ENCODE data around the gene LDLRAD4.

LDLRAD4 gene

GRCh38 chr18:13226533-13227144 lies 8.1 kb downstream of the LDLRAD4 start:
- Histone ChIP-seq H3K36me3 (ENCODE audit: insufficient read depth, low read length) (no peaks in the 10 kb centered on the region), H3K9ac (ENCODE audit: insufficient read length) (no peak overlapping the region), H3K27ac (no peak overlapping the region), H3K4me3 (no peak overlapping the region), H3K9me3 (ENCODE audit: low read depth, low read length) (no peaks in the 10 kb centered on the region)
- TF ChIP-seq POLR2AphosphoS5 (IDR thresholded peaks at IDR 0.05; ENCODE audit: borderline replicate concordance, low read depth, low read length) (no peak), FOXP2 (optimal IDR thresholded peaks at IDR 0.05; ENCODE audit: control extremely low read depth, extremely low read length, insufficient read depth) (no peak), EZH2 (IDR thresholded peaks at IDR 0.05) (no peak)
- no peak for DNase-seq (ENCODE audit: low read depth, low spot score)

GRCh38 chr18:13227910-13228309 lies 9.3 kb downstream of the LDLRAD4 start:
- no peaks in the 10 kb centered on the region for H3K36me3 ChIP-seq (ENCODE audit: insufficient read depth, low read length)
- TF ChIP-seq FOXP2 (optimal IDR thresholded peaks at IDR 0.05; ENCODE audit: control extremely low read depth, extremely low read length, insufficient read depth), result no peak
- no peak for TF ChIP-seq POLR2AphosphoS5 (IDR thresholded peaks at IDR 0.05; ENCODE audit: borderline replicate concordance, low read depth, low read length)
- TF ChIP-seq EZH2 (IDR thresholded peaks at IDR 0.05), result no peak
- H3K27ac ChIP-seq, result no peak overlapping the region
- DNase-seq (ENCODE audit: low read depth, low spot score), result no peak
- no peak overlapping the region for H3K4me3 ChIP-seq
- H3K9me3 ChIP-seq (ENCODE audit: low read depth, low read length), result no peaks in the 10 kb centered on the region
- no peak overlapping the region for H3K9ac ChIP-seq (ENCODE audit: insufficient read length)

- no peak for DNase-seq (ENCODE audit: low read depth, low spot score)
- H3K9me3 ChIP-seq (ENCODE audit: low read depth, low read length), result no peaks in the 10 kb centered on the region
- no peak overlapping the region for H3K9ac ChIP-seq (ENCODE audit: insufficient read length)
- H3K27ac ChIP-seq, result no peak overlapping the region
- H3K36me3 ChIP-seq (ENCODE audit: insufficient read depth, low read length), result no peaks in the 10 kb centered on the region
- H3K4me3 ChIP-seq, result no peak overlapping the region
- TF ChIP-seq POLR2AphosphoS5 (IDR thresholded peaks at IDR 0.05; ENCODE audit: borderline replicate concordance, low read depth, low read length) (no peak), EZH2 (IDR thresholded peaks at IDR 0.05) (no peak), FOXP2 (optimal IDR thresholded peaks at IDR 0.05; ENCODE audit: control extremely low read depth, extremely low read length, insufficient read depth) (no peak)
These were observed 10.6 kb downstream of the LDLRAD4 start for GRCh38 chr18:13229001-13229671.

DNA sequence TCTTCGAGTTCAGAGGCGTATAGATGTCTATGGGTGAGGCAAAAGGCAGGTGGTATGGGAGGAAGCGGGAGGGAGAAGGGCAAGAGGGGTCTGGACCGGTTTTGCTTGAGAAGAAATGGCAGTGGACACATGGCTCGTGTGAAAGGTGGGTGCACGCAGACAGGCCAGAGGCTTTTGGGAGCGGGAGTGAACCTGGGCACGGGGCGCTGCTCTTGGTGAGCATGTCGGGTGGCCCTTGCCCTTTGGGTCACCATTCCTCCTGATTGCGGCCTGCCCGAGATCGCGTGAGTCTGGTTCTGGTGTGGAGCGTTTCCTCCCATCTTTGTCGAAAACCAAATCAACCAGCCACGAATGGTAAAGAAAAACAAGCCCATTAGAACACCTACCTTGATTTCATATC lies 12.6 kb downstream of the LDLRAD4 start:
- Histone ChIP-seq H3K27ac (no peak overlapping the region), H3K4me3 (no peak overlapping the region), H3K9me3 (ENCODE audit: low read depth, low read length) (no peaks in the 10 kb centered on the region), H3K36me3 (ENCODE audit: insufficient read depth, low read length) (no peaks in the 10 kb centered on the region), H3K9ac (ENCODE audit: insufficient read length) (no peak overlapping the region)
- no peak for TF ChIP-seq EZH2 (IDR thresholded peaks at IDR 0.05)
- no peak for TF ChIP-seq FOXP2 (optimal IDR thresholded peaks at IDR 0.05; ENCODE audit: control extremely low read depth, extremely low read length, insufficient read depth)
- no peak for TF ChIP-seq POLR2AphosphoS5 (IDR thresholded peaks at IDR 0.05; ENCODE audit: borderline replicate concordance, low read depth, low read length)
- no peak for DNase-seq (ENCODE audit: low read depth, low spot score)

GRCh38 chr18:13232086-13232917 lies 13.7 kb downstream of the LDLRAD4 start:
- no peak overlapping the region for H3K9ac ChIP-seq (ENCODE audit: insufficient read length)
- DNase-seq (ENCODE audit: low read depth, low spot score), result no peak
- H3K9me3 ChIP-seq (ENCODE audit: low read depth, low read length), result no peaks in the 10 kb centered on the region
- no peak overlapping the region for H3K27ac ChIP-seq
- H3K36me3 ChIP-seq (ENCODE audit: insufficient read depth, low read length), result no peaks in the 10 kb centered on the region
- no peak overlapping the region for H3K4me3 ChIP-seq
- no peak for TF ChIP-seq FOXP2 (optimal IDR thresholded peaks at IDR 0.05; ENCODE audit: control extremely low read depth, extremely low read length, insufficient read depth)
- no peak for TF ChIP-seq EZH2 (IDR thresholded peaks at IDR 0.05)
- TF ChIP-seq POLR2AphosphoS5 (IDR thresholded peaks at IDR 0.05; ENCODE audit: borderline replicate concordance, low read depth, low read length), result no peak

DNA sequence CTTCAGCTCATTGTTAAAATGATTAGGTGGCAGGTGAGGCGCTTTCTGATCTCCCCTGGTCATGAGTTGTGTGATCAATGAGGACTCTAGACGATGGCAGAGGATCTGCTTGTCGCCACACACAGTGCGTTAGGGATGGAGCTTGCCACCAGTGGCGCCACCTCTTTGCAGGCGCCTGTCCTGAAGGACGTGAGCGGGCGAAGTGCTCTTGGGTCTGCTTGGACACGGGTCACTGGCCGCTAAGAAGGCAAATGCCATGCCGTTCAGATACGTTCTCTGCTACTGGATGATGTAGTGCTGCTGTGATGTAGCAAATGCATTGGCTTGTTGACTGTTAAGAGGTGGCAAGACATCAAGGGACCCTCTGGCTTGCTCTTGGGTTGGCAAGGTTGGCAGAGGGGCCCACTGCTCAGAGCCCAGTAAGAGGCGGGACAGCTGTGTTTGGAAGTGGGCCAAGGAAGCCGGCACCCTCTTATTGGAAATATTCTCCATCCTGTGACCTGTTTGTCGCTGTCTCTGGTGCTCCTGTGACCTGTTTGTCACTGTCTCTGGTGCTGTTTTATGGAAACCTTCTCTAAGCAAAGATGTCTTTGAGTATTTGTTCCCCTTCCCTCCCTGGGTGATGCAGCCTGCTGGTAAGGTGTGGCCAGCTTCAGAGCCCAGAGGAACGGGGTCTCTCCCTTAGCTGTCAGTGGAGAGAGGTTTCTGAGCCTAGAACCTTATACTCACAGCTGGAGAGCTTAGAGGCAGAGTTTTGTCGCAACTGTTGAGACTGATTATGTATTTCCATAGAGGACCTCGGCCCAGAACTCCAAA lies 14.6 kb downstream of the LDLRAD4 start:
- no peak overlapping the region for H3K9ac ChIP-seq (ENCODE audit: insufficient read length)
- no peak for DNase-seq (ENCODE audit: low read depth, low spot score)
- no peak overlapping the region for H3K4me3 ChIP-seq
- no peaks in the 10 kb centered on the region for H3K9me3 ChIP-seq (ENCODE audit: low read depth, low read length)
- TF ChIP-seq FOXP2 (optimal IDR thresholded peaks at IDR 0.05; ENCODE audit: control extremely low read depth, extremely low read length, insufficient read depth) (no peak), POLR2AphosphoS5 (IDR thresholded peaks at IDR 0.05; ENCODE audit: borderline replicate concordance, low read depth, low read length) (no peak), EZH2 (IDR thresholded peaks at IDR 0.05) (no peak)
- no peaks in the 10 kb centered on the region for H3K36me3 ChIP-seq (ENCODE audit: insufficient read depth, low read length)
- H3K27ac ChIP-seq, result no peak overlapping the region

- H3K9me3 ChIP-seq (ENCODE audit: low read depth, low read length), result no peaks in the 10 kb centered on the region
- H3K27ac ChIP-seq, result no peak overlapping the region
- no peak for TF ChIP-seq FOXP2 (optimal IDR thresholded peaks at IDR 0.05; ENCODE audit: control extremely low read depth, extremely low read length, insufficient read depth)
- no peak for TF ChIP-seq EZH2 (IDR thresholded peaks at IDR 0.05)
- no peak for TF ChIP-seq POLR2AphosphoS5 (IDR thresholded peaks at IDR 0.05; ENCODE audit: borderline replicate concordance, low read depth, low read length)
- no peak overlapping the region for H3K9ac ChIP-seq (ENCODE audit: insufficient read length)
- no peaks in the 10 kb centered on the region for H3K36me3 ChIP-seq (ENCODE audit: insufficient read depth, low read length)
- no peak for DNase-seq (ENCODE audit: low read depth, low spot score)
- no peak overlapping the region for H3K4me3 ChIP-seq
These were observed 15.5 kb downstream of the LDLRAD4 start for GRCh38 chr18:13233787-13234783.

All from SK-N-MC (cell line).